Stimulated activated CD8-positive, alpha-beta memory T cell treated with anti-CD3 and anti-CD28 coated beads, Interleukin-15, amount 100 ng/mL, for 24 hours (primary cell): ENCODE results near the gene RAD51B.

Experiments used
- DNase-seq: peaks from one replicate; pipeline ENCODE4 v3.0.0-alpha.2; 2020; ENCODE audit warnings: low read depth

Gene RAD51B

GRCh38 chr14:68557648-68558047 lies 738.1 kb downstream of the RAD51B start:
- no peak for DNase-seq

GRCh38 chr14:68558096-68558495 lies 738.5 kb downstream of the RAD51B start:
- no peak for DNase-seq

GRCh38 chr14:68559949-68560348 lies 740.4 kb downstream of the RAD51B start:
- no peak for DNase-seq

- DNase-seq: no peak
Observed at GRCh38 chr14:68561531-68562007, 742.0 kb downstream of the RAD51B start.

- no peak for DNase-seq
Observed at GRCh38 chr14:68562911-68563250, 743.3 kb downstream of the RAD51B start.

GRCh38 chr14:68563251-68564131 lies 743.9 kb downstream of the RAD51B start:
- DNase-seq: no peak

- DNase-seq: no peak
Observed at GRCh38 chr14:68564191-68564825, 744.7 kb downstream of the RAD51B start.

GRCh38 chr14:68564826-68565759 lies 745.5 kb downstream of the RAD51B start:
- DNase-seq: no peak

GRCh38 chr14:68566075-68566474 lies 746.5 kb downstream of the RAD51B start:
- DNase-seq: no peak

GRCh38 chr14:68568907-68569897 lies 749.6 kb downstream of the RAD51B start:
- DNase-seq: no peak

- no peak for DNase-seq
Observed at GRCh38 chr14:68569970-68570409, 750.4 kb downstream of the RAD51B start.

- no peak for DNase-seq
Observed at GRCh38 chr14:68571114-68571591, 751.6 kb downstream of the RAD51B start.

GRCh38 chr14:68571928-68572525 lies 752.4 kb downstream of the RAD51B start:
- no peak for DNase-seq

GRCh38 chr14:68573126-68573525 lies 753.5 kb downstream of the RAD51B start:
- DNase-seq: no peak

- DNase-seq: no peak
Observed at GRCh38 chr14:68573722-68574121, 754.1 kb downstream of the RAD51B start.

- DNase-seq: no peak
Observed at GRCh38 chr14:68574461-68574860, 754.9 kb downstream of the RAD51B start.

GRCh38 chr14:68574906-68575305 lies 755.3 kb downstream of the RAD51B start:
- no peak for DNase-seq

GRCh38 chr14:68575426-68575825 lies 755.8 kb downstream of the RAD51B start:
- DNase-seq: no peak

GRCh38 chr14:68576031-68576430 lies 756.5 kb downstream of the RAD51B start:
- DNase-seq: no peak

- no peak for DNase-seq
Observed at GRCh38 chr14:68576496-68577244, 757.1 kb downstream of the RAD51B start.
